IMR-90 (cell line): ENCODE data around the gene DUOX1. TPM values are rescaled to one million over a fixed set of nuclear protein-coding genes. Genes with fewer than 3 reads are reported as not detected.

Source experiments
- ATAC-seq: fragments of 200-7000 bp; cut with Tn5 transposase; 2 replicates; pipeline ENCODE4 v1.9.1; 2020; ENCODE audit warnings: low read depth, mild to moderate bottlenecking, moderate library complexity
- BruUV-seq: library from RNA; stranded (reverse); fragments of 400-500 nt; replicated peaks from 2 replicates; lab custom pipeline; 2021; lab: Mats Ljungman, UMichigan
- CTCF ChIA-PET: fragments of 300-600 bp; formaldehyde crosslinking; extraction: SDS; loops from one replicate; lab custom pipeline; 2021; ENCODE audit warnings: antibody characterized with exemption; lab: Yijun Ruan, JAX
- POLR2A ChIA-PET: fragments of 300-600 bp; sonication (Branson Sonifier 250); formaldehyde crosslinking; loops from one replicate; lab custom pipeline; 2022; ENCODE audit warnings: antibody characterized with exemption; ENCODE audit not compliant: unreplicated experiment; lab: Charles Lee
- DNase-seq: peaks from one replicate; pipeline ENCODE4 v3.0.0; 2013
- H2AFZ ChIP-seq: replicated peaks from 2 replicates; pipeline ENCODE3; 2013; ENCODE audit warnings: low read length, mild to moderate bottlenecking; ENCODE audit not compliant: poor library complexity
- H2AK5ac ChIP-seq: 2 replicates; pipeline ENCODE4 v1.6.1; 2013; ENCODE audit warnings: low read depth, low read length, inconsistent platforms
- H2AK9ac ChIP-seq: replicated peaks from 2 replicates; pipeline ENCODE3; 2013; ENCODE audit warnings: mild to moderate bottlenecking, low read depth, low read length, moderate library complexity; ENCODE audit not compliant: poor library complexity
- H2BK120ac ChIP-seq: 2 replicates; pipeline ENCODE4 v1.6.1; 2013; ENCODE audit warnings: low read depth, low read length, inconsistent platforms
- H2BK15ac ChIP-seq: 3 replicates; pipeline ENCODE4 v1.6.1; 2013; ENCODE audit warnings: low read depth, low read length, inconsistent platforms
- H2BK20ac ChIP-seq: 2 replicates; pipeline ENCODE4 v1.6.1; 2013; ENCODE audit warnings: low read depth, mild to moderate bottlenecking, inconsistent platforms, low read length, moderate library complexity
- H2BK5ac ChIP-seq: 2 replicates; pipeline ENCODE4 v1.6.1; 2013; ENCODE audit warnings: mild to moderate bottlenecking, low read depth, low read length, inconsistent platforms; ENCODE audit not compliant: poor library complexity, severe bottlenecking
- H3K14ac ChIP-seq: replicated peaks from 2 replicates; pipeline ENCODE4 v1.6.1; 2013; ENCODE audit warnings: low read depth, low read length, inconsistent platforms
- H3K18ac ChIP-seq: 2 replicates; pipeline ENCODE4 v1.6.1; 2013; ENCODE audit warnings: low read depth, low read length, control low read depth
- H3K23ac ChIP-seq: 2 replicates; pipeline ENCODE4 v1.6.1; 2013; ENCODE audit warnings: low read depth, low read length, inconsistent platforms
- H3K27ac ChIP-seq: 2 replicates; pipeline ENCODE4 v1.5.1; 2013; ENCODE audit warnings: mild to moderate bottlenecking, control low read depth, low read length; ENCODE audit not compliant: insufficient read depth
- H3K27me3 ChIP-seq: 2 replicates; pipeline ENCODE4 v1.6.1; 2013; ENCODE audit warnings: low read length; ENCODE audit not compliant: control insufficient read depth, insufficient read depth
- H3K36me3 ChIP-seq: 2 replicates; pipeline ENCODE4 v1.6.1; 2013; ENCODE audit warnings: low read length, mixed read lengths; ENCODE audit not compliant: control insufficient read depth, insufficient read depth
- H3K4ac ChIP-seq: 2 replicates; pipeline ENCODE4 v1.6.1; 2013; ENCODE audit warnings: low read depth, low read length, inconsistent platforms
- H3K4me1 ChIP-seq: 2 replicates; pipeline ENCODE4 v1.6.1; 2013; ENCODE audit warnings: low read length, mixed read lengths; ENCODE audit not compliant: control insufficient read depth, insufficient read depth
- H3K4me2 ChIP-seq: 2 replicates; pipeline ENCODE4 v1.6.1; 2013; ENCODE audit warnings: low read depth, mild to moderate bottlenecking, control low read depth, low read length, moderate library complexity
- H3K4me3 ChIP-seq: 2 replicates; pipeline ENCODE4 v1.5.1; 2013; ENCODE audit warnings: low read depth, mild to moderate bottlenecking, control low read depth, low read length, moderate library complexity; ENCODE audit not compliant: insufficient read depth
- H3K56ac ChIP-seq: 2 replicates; pipeline ENCODE4 v1.6.1; 2013; ENCODE audit warnings: low read length, inconsistent platforms; ENCODE audit not compliant: insufficient read depth; ENCODE audit errors: extremely low read depth
- H3K79me1 ChIP-seq, 2 experiments: 2 replicates each; pipeline ENCODE4 v1.6.1; 2013; ENCODE audit warnings: low read length in 2 of 2, inconsistent platforms in 1 of 2, low read depth in 1 of 2
- H3K9ac ChIP-seq: 2 replicates; pipeline ENCODE4 v1.6.1; 2013; ENCODE audit warnings: low read depth, low read length, control low read depth
- H3K9me1 ChIP-seq: 2 replicates; pipeline ENCODE4 v1.6.1; 2013; ENCODE audit warnings: low read length, inconsistent platforms; ENCODE audit not compliant: insufficient read depth
- H3K9me3 ChIP-seq: 2 replicates; pipeline ENCODE4 v1.6.1; 2013; ENCODE audit warnings: low read length; ENCODE audit not compliant: control insufficient read depth, insufficient read depth
- H4K20me1 ChIP-seq: 2 replicates; pipeline ENCODE4 v1.6.1; 2013; ENCODE audit warnings: low read length, inconsistent platforms; ENCODE audit not compliant: insufficient read depth
- H4K5ac ChIP-seq: 2 replicates; pipeline ENCODE4 v1.6.1; 2013; ENCODE audit warnings: mild to moderate bottlenecking, low read depth, low read length, control low read depth
- H4K8ac ChIP-seq, 2 experiments: 2 replicates each; pipeline ENCODE4 v1.6.1; 2013; ENCODE audit warnings: low read depth in 2 of 2, low read length in 2 of 2, control low read depth in 1 of 2, inconsistent platforms in 1 of 2
- H4K91ac ChIP-seq: 2 replicates; pipeline ENCODE4 v1.6.1; 2013; ENCODE audit warnings: low read depth, low read length, inconsistent platforms; ENCODE audit not compliant: insufficient read depth
- BHLHE40 ChIP-seq: fragments of 150-350 bp; IDR thresholded peaks from 2 replicates; pipeline ENCODE4 v1.6.1; 2016; ENCODE audit warnings: mild to moderate bottlenecking, low read depth, low read length
- CEBPB ChIP-seq: IDR thresholded peaks from 2 replicates; pipeline ENCODE4 v1.6.1; 2012; ENCODE audit warnings: low read depth, low read length, improper control_type of control experiment
- CHD1 ChIP-seq: IDR thresholded peaks from 2 replicates; pipeline ENCODE4 v1.6.1; 2012; ENCODE audit warnings: low read depth, low read length, improper control_type of control experiment
- FOS ChIP-seq: fragments of 150-350 bp; IDR thresholded peaks from 2 replicates; pipeline ENCODE4 v1.6.1; 2016; ENCODE audit warnings: low read depth, low read length
- MAFK ChIP-seq: IDR thresholded peaks from 2 replicates; pipeline ENCODE4 v1.6.1; 2012; ENCODE audit warnings: low read depth, low read length, improper control_type of control experiment
- MAZ ChIP-seq: IDR thresholded peaks from 2 replicates; pipeline ENCODE4 v1.6.1; 2012; ENCODE audit warnings: low read depth, mild to moderate bottlenecking, low read length, improper control_type of control experiment, moderate library complexity, borderline replicate concordance
- MXI1 ChIP-seq: IDR thresholded peaks from 2 replicates; pipeline ENCODE4 v1.6.1; 2012; ENCODE audit warnings: low read depth, mild to moderate bottlenecking, low read length, moderate library complexity, borderline replicate concordance
- NFE2L2 ChIP-seq: fragments of 150-350 bp; IDR thresholded peaks from 2 replicates; pipeline ENCODE4 v1.6.1; 2016; ENCODE audit warnings: low read depth, mild to moderate bottlenecking, low read length
- POLR2A ChIP-seq: IDR thresholded peaks from 2 replicates; pipeline ENCODE4 v1.6.1; 2012; ENCODE audit warnings: mild to moderate bottlenecking, low read depth, low read length
- RAD21 ChIP-seq: IDR thresholded peaks from 2 replicates; pipeline ENCODE4 v1.6.1; 2012; ENCODE audit warnings: low read length, improper control_type of control experiment
- RCOR1 ChIP-seq: IDR thresholded peaks from 2 replicates; pipeline ENCODE4 v1.6.1; 2012; ENCODE audit warnings: mild to moderate bottlenecking, low read length, improper control_type of control experiment; ENCODE audit not compliant: insufficient replicate concordance
- RFX5 ChIP-seq: IDR thresholded peaks from 2 replicates; pipeline ENCODE4 v1.8.0; 2012; ENCODE audit warnings: low read depth, mild to moderate bottlenecking, low read length, moderate library complexity
- SMC3 ChIP-seq: fragments of 150-350 bp; IDR thresholded peaks from 2 replicates; pipeline ENCODE4 v1.6.1; 2016; ENCODE audit warnings: low read depth, mild to moderate bottlenecking, antibody characterized with exemption, low read length, moderate library complexity
- WGBS, 2 experiments: methylation state at CpG; one replicate each; pipeline versions ENCODE4 v1.1.5 to v1.1.7; 2013; ENCODE audit warnings: missing lambda C conversion rate in 2 of 2; ENCODE audit not compliant: insufficient read length in 1 of 2; ENCODE audit errors: extremely low coverage in 2 of 2; 5-methylcytosine and 5-hydroxymethylcytosine counted together
- dilution Hi-C: fragments of 300-500 bp; cut with HindIII; formaldehyde crosslinking; loops from one replicate; pipeline ENCODE4 v1.14.3; 2018; ENCODE audit warnings: low sequenced_read_pairs; ENCODE audit not compliant: unreplicated experiment
- in situ Hi-C: fragments of 300-500 bp; cut with MboI; formaldehyde crosslinking; loops from 3 replicates; pipeline ENCODE4 v1.14.3; 2019; ENCODE audit warnings: low sequenced_read_pairs, inconsistent platforms, mixed read lengths
- intact Hi-C: fragments of 100-400 bp; cut with micrococcal nuclease; formaldehyde crosslinking; loops from 2 replicates; pipeline ENCODE4 v1.10.0; 2022
- polyA plus RNA-seq, 3 experiments: library from polyadenylated mRNA; depleted of rRNA; stranded (reverse); fragments of >200 nt; gene quantifications; 2 replicates each; pipeline ENCODE4 v1.2.3, GENCODE V29; 2012; ENCODE audit warnings: low replicate concordance in 1 of 3
- total RNA-seq: library from RNA; depleted of rRNA; stranded (reverse); fragments of >200 nt; gene quantifications from 2 replicates; pipeline ENCODE4 v1.2.3, GENCODE V29; 2012
- TF ChIP-seq, protein P1 (sequence below): conservative IDR thresholded peaks from 2 replicates; pipeline ENCODE4 v1.5.1; 2012; ENCODE audit warnings: mild to moderate bottlenecking, low read depth, low read length, improper control_type of control experiment
- TF ChIP-seq, protein P2 (sequence below): fragments of 150-350 bp; IDR thresholded peaks from 2 replicates; pipeline ENCODE4 v1.6.1; 2016; ENCODE audit warnings: low read depth, mild to moderate bottlenecking, low read length, moderate library complexity, borderline replicate concordance
- TF ChIP-seq, protein P3 (sequence below): fragments of 150-350 bp; IDR thresholded peaks from 2 replicates; pipeline ENCODE4 v1.6.1; 2017; ENCODE audit warnings: mild to moderate bottlenecking, antibody characterized with exemption, low read length, low read depth

DUOX1 gene
- total and polyA plus RNA-seq, 2 of the 4 experiments (the other 2 are of a cell fraction), result not detected

DNA sequence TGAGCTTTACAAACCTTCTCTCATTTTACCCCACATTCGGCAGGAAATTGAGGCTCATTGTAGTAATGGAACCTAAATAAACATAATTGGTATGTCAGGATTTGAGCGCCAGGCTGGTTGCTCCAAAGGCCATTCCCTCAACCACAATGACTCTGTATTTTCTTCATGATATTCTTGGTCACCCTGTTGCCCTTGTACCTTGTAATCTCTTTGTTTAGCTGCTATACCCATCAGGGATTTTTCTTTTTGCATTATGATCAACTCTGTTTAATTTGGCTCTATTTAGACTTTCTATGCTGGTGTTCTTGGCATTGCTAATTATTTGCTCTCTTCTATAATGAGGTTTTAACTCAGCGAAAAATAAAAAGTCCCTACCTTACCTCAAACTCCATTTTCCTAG, 45.6 kb upstream of the DUOX1 start:
- dilution Hi-C loops, result no loop called here
- H3K4me1 ChIP-seq, result peaks cover 2% of the 10 kb centered on the region; the same call in 1 of the 2 replicates
- no peaks in the 10 kb centered on the region for H4K20me1 ChIP-seq
- no peak overlapping the region for H3K4me3 ChIP-seq
- H3K23ac ChIP-seq, result no peak overlapping the region
- CTCF ChIA-PET, result interaction anchor here (2.5 kb wide), 1 partner anchor 34 kb away, joined by 14 read pairs; no protein-coding TSS in a partner anchor
- no peak overlapping the region for H2AK9ac ChIP-seq
- H3K27ac ChIP-seq, result no peak overlapping the region
- no peak overlapping the region for H3K14ac ChIP-seq
- no peaks in the 10 kb centered on the region for H3K9me3 ChIP-seq
- H3K4me2 ChIP-seq, result no peak overlapping the region
- H3K36me3 ChIP-seq, result no peaks in the 10 kb centered on the region
- BruUV-seq, result no TSS peak
- H2AK5ac ChIP-seq, result no peak overlapping the region
- intact Hi-C loops, result no loop called here
- no peak overlapping the region for H2BK20ac ChIP-seq
- WGBS, 2 experiments, result no CpG with 5 or more reads among the region's 3 CpGs
- no peaks in the 10 kb centered on the region for H3K79me1 ChIP-seq
- ATAC-seq, result no peak
- H2BK120ac ChIP-seq, result no peak overlapping the region
- TF ChIP-seq MAZ, result no peak
- TF ChIP-seq, protein P1, sequence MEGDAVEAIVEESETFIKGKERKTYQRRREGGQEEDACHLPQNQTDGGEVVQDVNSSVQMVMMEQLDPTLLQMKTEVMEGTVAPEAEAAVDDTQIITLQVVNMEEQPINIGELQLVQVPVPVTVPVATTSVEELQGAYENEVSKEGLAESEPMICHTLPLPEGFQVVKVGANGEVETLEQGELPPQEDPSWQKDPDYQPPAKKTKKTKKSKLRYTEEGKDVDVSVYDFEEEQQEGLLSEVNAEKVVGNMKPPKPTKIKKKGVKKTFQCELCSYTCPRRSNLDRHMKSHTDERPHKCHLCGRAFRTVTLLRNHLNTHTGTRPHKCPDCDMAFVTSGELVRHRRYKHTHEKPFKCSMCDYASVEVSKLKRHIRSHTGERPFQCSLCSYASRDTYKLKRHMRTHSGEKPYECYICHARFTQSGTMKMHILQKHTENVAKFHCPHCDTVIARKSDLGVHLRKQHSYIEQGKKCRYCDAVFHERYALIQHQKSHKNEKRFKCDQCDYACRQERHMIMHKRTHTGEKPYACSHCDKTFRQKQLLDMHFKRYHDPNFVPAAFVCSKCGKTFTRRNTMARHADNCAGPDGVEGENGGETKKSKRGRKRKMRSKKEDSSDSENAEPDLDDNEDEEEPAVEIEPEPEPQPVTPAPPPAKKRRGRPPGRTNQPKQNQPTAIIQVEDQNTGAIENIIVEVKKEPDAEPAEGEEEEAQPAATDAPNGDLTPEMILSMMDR, result no peak
- TF ChIP-seq FOS, result no peak
- no peak for TF ChIP-seq SMC3
- TF ChIP-seq BHLHE40, result no peak
- TF ChIP-seq MXI1, result no peak
- no peak for TF ChIP-seq NFE2L2
- TF ChIP-seq RFX5, result no peak
- TF ChIP-seq POLR2A, result no peak
- no peak for TF ChIP-seq CHD1
- TF ChIP-seq RAD21, result no peak
- TF ChIP-seq CEBPB, result no peak
- TF ChIP-seq, protein P2, sequence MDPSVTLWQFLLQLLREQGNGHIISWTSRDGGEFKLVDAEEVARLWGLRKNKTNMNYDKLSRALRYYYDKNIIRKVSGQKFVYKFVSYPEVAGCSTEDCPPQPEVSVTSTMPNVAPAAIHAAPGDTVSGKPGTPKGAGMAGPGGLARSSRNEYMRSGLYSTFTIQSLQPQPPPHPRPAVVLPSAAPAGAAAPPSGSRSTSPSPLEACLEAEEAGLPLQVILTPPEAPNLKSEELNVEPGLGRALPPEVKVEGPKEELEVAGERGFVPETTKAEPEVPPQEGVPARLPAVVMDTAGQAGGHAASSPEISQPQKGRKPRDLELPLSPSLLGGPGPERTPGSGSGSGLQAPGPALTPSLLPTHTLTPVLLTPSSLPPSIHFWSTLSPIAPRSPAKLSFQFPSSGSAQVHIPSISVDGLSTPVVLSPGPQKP, result no peak
- TF ChIP-seq RCOR1, result no peak
- TF ChIP-seq MAFK, result no peak
- TF ChIP-seq, protein P3, sequence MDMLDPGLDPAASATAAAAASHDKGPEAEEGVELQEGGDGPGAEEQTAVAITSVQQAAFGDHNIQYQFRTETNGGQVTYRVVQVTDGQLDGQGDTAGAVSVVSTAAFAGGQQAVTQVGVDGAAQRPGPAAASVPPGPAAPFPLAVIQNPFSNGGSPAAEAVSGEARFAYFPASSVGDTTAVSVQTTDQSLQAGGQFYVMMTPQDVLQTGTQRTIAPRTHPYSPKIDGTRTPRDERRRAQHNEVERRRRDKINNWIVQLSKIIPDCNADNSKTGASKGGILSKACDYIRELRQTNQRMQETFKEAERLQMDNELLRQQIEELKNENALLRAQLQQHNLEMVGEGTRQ, result no peak
- no peak overlapping the region for H2BK15ac ChIP-seq
- peaks cover 29% of the 10 kb centered on the region for H3K27me3 ChIP-seq
- H3K9ac ChIP-seq, result no peak overlapping the region
- H4K8ac ChIP-seq, result no peak overlapping the region
- no peak for DNase-seq
- no peak overlapping the region for H3K56ac ChIP-seq
- in situ Hi-C loops, result no loop called here
- no peak overlapping the region for H2AFZ ChIP-seq
- no peak overlapping the region for H3K4ac ChIP-seq
- no peak overlapping the region for H4K5ac ChIP-seq
- H3K18ac ChIP-seq, result no peak overlapping the region
- no peak overlapping the region for H2BK5ac ChIP-seq
- POLR2A ChIA-PET, result no interaction called here
- no peaks in the 10 kb centered on the region for H3K9me1 ChIP-seq
- H4K91ac ChIP-seq, result no peak overlapping the region
